NB4 (cell line): ENCODE measurements around the gene PANX3.

Source experiments
- DNase-seq: peaks from one replicate; pipeline ENCODE4 v3.0.0; 2010; ENCODE audit warnings: low read depth
- H3K4me3 ChIP-seq: one replicate; pipeline ENCODE4 v1.5.1; 2011; ENCODE audit warnings: mild to moderate bottlenecking, low read depth, low read length, moderate library complexity
- CTCF ChIP-seq: IDR thresholded peaks from one replicate; pipeline ENCODE4 v1.5.1; 2012; ENCODE audit warnings: low read depth, low read length
- MAX ChIP-seq: IDR thresholded peaks from 2 replicates; pipeline ENCODE4 v1.6.1; 2011; ENCODE audit warnings: low read depth, low read length
- MYC ChIP-seq: IDR thresholded peaks from 2 replicates; pipeline ENCODE4 v1.6.1; 2011; ENCODE audit warnings: low read depth, low read length
- POLR2A ChIP-seq: IDR thresholded peaks from 2 replicates; pipeline ENCODE4 v1.6.1; 2011; ENCODE audit warnings: mild to moderate bottlenecking; ENCODE audit not compliant: insufficient read length; ENCODE audit errors: extremely low read depth

PANX3 gene

GRCh38 chr11:124656774-124657630, 45.8 kb downstream of the PANX3 start:
- no peak for DNase-seq
- H3K4me3 ChIP-seq, result no peak overlapping the region
- TF ChIP-seq CTCF (no peak), MAX (no peak), MYC (no peak), POLR2A (no peak)

GRCh38 chr11:124657904-124658303, 46.7 kb downstream of the PANX3 start:
- H3K4me3 ChIP-seq, result no peak overlapping the region
- DNase-seq, result no peak
- TF ChIP-seq MAX (no peak), MYC (no peak), CTCF (no peak), POLR2A (no peak)

- DNase-seq, result no peak
- H3K4me3 ChIP-seq, result no peak overlapping the region
- TF ChIP-seq MYC (no peak), POLR2A (no peak), MAX (no peak), CTCF (no peak)
These were observed 47.3 kb downstream of the PANX3 start for GRCh38 chr11:124658501-124658900.

GRCh38 chr11:124658986-124659385, 47.8 kb downstream of the PANX3 start:
- no peak for TF ChIP-seq MAX
- no peak overlapping the region for H3K4me3 ChIP-seq
- no peak for DNase-seq

- TF ChIP-seq CTCF (no peak), MAX (no peak), MYC (no peak), POLR2A (no peak)
- no peak for DNase-seq
- no peak overlapping the region for H3K4me3 ChIP-seq
These were observed 50.3 kb downstream of the PANX3 start for GRCh38 chr11:124661553-124661952.

- H3K4me3 ChIP-seq, result no peak overlapping the region
- no peak for DNase-seq
- TF ChIP-seq POLR2A (no peak), MAX (no peak), CTCF (no peak), MYC (no peak)
These were observed 50.9 kb downstream of the PANX3 start for GRCh38 chr11:124662106-124662505.
